SH-SY5Y (cell line): ENCODE measurements around the gene NEO1.

Experiments
- GATA2 ChIP-seq: IDR thresholded peaks from 2 replicates; pipeline ENCODE4 v1.6.1; 2011; ENCODE audit warnings: mild to moderate bottlenecking, low read depth, low read length
- GATA3 ChIP-seq: IDR thresholded peaks from 2 replicates; pipeline ENCODE4 v1.6.1; 2011; ENCODE audit warnings: low read depth, mild to moderate bottlenecking, low read length, moderate library complexity

NEO1 gene

DNA sequence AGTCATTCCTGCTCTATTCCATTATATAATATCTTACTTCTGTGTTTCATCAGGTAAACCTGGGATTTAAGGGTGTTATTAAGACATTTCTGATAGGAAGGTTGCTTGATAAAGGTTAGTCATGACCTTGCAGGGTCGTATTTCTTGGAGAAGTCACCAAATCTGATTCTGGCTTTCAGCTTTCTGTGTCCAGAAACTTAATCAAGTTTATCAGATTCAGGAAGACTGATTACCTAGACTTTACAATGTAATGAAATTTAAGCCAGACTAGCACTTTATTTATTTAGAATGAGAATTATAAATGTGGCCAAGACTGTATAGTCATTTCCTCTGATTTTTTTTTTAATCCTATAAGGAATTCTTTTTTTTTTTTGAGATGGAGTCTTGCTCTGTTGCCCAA lies 81.9 kb downstream of the NEO1 start:
- no peak for TF ChIP-seq GATA3
- no peak for TF ChIP-seq GATA2

DNA sequence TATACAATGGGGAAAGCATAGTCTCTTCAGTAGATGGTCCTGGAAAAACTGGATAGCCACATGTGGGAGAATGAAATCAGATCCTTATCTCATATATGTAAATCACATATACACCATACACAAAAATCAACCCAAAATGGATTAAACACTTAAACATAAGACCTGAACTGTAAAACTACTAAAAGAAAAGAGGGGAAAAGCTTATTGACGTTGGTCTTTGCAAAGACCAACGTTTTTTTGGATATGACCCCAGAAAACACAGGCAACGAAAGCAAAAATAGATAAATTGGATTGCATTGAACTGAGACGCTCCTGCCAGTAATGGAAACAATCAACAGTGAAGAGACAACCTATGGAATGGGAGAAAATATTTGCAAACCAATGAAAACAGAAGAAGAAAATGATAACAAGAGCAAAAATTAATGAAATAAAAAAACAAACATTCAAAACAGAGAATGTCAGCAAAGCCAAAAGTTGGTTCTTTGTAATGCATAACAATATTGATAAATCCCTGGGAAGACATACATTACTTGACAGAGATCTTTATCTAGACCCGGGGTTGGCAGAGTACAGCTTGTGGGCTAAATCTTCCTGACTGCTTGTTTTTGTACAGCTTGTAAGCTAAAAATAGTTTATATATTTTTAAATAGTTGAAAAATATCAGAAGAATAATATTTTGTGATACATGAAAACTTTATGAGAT lies 86.9 kb downstream of the NEO1 start:
- TF ChIP-seq GATA2 = peak; percentile 64
- TF ChIP-seq GATA3 = peak; percentile 81

DNA sequence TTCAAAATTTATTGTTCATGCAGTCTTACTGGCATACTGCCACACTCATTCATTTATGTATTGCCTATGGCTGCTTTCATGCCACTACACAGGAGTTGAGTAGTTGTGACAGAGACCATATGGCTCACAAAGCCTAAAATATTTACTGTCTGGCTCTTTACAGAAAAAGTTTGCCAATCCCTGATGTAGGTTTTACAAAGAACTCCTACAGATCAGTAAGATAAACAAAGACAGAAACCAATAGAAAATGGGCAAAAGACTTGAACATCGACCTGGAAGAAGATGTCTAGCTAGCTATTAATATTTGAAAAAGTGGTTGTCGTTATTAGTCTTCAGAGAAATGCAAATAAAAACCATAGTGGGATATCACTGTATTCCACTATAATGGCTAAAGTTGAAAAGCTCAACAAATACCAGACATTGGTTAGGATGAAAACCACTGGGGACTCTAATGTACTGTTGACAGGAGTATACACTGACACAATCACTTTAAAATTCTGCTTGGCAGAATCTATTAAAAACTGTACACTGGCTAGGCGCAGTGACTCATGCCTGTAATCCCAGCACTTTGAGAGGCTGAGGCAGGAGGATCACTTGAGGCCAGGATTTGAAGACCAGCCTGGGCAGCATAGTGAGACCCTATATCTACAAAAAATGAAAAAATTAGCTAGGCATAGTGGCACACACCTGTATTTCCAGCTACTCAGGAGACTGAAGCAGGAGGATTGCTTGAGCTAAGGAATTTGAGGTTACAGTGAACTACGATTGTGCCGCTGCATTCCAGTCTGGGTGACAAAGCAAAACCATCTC lies 87.7 kb downstream of the NEO1 start:
- TF ChIP-seq GATA3 (peak; percentile 78), GATA2 (peak; percentile 38; the same call in 1 of the 2 replicates)

DNA sequence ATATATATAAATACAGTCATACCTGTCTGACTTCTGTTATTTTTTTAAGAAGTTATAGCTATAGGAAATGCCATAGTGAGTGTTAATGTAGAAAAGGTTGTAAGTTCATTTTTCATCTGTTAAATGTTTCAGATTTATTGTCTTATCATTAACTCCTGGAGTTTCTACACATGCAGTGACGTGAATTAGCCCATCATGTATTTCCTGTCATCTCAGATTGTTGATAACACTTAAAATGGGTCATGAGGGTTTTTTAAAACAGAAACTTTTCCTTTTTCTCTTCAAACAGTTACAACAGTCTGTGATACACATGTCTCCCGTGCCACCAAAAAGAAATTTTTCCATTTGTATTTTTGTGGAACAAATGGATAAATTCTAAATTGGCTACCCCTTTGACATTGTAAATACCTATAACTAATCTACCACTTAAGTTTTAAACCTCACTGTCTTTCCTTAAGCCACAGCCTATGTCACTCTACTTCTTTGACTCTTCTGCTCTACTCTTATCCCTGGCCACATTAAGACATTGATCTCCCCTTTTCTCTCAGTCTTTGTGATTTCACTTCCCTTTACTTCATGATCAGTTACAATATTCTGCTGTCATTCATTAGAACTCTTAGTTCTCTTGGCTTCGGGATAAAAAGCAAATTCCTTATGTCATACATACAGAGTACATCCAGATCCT lies 89.1 kb downstream of the NEO1 start:
- no peak for TF ChIP-seq GATA2
- no peak for TF ChIP-seq GATA3

DNA sequence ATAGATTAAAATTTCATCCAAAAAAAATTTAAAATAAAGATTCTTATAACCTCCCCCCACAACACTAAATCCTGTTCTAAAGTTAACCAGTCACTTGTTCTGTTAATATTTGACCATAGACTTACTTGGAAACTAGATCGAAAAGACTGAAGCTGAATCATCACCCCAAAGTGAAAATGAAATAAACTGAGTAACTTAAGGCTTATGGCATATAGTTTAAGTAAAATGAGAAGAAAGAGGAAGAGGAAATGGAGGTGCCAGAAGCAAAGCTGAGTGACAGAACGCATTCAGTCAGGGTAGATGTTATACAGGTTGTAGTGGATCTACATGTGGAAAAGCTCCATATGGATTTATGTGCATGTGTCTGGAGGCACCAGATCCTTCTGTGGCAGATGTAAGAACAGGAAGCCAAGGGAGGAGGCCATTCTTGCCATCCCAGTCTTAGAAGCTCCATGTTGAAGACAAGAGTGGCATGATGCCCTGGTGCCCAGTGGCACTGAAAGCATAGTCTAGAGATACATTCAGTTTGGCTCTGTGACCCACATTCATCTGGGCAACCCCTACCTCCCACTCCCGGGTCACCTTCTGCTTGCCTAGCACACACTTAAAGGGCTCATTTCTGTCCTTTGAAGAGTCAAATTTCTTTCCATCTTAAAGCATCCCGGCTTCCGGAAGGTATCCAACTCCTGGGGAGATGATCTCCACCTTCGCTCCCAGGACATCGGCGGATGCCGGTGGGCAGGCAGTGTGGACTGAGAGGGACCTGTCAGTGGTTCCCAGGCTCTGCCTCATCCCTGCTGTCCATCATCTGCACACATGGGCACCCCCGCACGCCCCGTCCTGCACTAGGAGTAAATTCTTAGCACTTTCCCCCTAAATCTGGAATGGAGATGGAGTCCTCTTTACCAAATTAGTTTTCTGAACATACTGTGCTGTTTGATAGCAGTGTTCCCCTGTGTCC lies 90.8 kb downstream of the NEO1 start:
- TF ChIP-seq GATA3 (no peak), GATA2 (no peak)

DNA sequence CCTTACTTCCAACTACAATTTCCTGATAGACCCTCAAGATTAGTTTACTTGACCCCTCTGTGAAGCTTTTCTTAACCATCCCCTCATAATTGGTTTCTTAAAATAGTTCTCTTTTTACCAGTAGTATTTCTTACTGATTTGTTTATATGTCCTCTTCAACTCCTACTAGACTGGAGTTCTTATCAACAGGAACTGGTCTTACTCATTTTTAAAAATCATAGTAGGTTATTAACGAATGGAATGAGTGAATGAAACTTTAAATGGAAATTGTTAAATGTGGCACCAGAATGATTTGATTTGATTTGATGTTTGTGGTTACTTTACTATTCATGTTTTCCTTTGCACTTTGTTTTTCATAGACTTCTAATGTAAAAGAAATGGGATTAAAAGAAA lies 91.5 kb downstream of the NEO1 start:
- TF ChIP-seq GATA3 (no peak), GATA2 (no peak)

DNA sequence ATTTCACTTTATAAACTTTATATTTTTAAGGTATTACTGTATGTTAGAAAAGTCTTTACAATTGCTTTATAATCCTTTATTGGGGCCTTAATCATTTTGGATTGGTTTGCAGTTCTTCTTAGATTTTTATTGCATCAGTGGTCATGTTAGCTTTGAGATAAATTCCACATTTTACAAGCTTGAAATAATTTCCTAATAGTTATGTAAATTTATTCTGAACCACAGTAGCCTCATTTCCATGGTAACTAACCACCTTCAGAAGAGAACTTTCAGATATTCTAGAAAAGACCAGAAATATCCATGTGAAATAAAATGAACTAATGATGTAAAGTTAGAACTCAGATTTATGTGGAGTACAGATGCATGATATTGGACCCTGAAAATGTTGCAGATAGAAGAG lies 94.2 kb downstream of the NEO1 start:
- TF ChIP-seq GATA2 (no peak), GATA3 (no peak)

DNA sequence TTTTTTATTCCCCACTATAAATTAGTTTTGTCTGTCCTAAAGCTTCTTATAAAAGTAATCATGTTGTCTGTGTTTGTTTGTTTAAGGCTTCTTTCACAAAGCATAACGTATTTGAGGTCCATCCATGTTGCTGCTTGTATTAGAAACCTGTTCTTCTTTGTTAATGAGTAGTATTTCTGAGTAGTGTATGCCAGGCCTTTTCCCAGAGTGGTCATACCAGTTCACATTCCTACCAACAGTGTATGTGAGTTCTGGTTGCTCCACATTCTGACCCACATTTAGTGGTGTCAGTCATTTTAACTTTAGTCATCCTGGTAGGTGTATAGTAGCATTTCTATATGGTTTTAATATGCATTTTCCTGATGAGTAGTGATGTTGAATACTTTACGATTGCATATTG lies 98.6 kb downstream of the NEO1 start:
- TF ChIP-seq GATA2 = no peak
- no peak for TF ChIP-seq GATA3

DNA sequence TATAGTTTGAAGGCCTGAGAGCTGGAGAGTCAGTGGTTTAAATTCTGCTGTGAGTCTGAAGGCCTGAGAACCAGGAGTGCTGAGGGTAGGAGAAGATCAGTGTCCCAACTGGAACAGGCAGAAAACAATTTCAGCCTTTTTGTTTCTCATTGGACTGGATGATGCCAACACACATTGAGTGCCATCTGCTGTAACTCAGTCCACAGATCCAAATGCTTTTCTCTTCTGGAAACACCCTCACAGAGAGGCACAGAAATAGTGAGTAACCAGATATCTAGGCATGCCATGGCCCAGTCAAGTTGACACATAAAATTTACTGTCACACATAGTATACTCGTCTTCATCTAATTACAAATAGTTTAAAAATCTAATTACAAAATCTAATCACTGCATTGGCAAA lies 100.8 kb downstream of the NEO1 start:
- no peak for TF ChIP-seq GATA3
- TF ChIP-seq GATA2 = no peak

DNA sequence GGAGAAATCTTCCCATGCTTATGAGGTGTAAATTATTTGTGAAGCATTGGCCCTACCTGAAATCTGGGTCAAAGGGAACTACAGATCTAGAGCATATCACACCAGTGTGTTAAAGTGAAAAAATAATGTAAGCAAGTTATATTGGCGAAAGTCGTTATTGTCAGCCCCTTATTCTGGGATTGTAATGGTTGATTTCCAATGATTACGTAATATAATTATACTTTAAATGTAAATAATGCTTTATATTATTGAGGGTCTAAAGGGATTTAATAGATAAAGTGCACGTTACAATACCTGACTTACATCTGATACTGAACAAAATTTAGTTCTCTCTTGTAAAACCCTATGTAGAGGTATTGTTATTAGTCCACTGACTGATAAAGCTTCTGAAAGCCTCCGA lies 101.2 kb downstream of the NEO1 start:
- TF ChIP-seq GATA3 (no peak), GATA2 (no peak)

DNA sequence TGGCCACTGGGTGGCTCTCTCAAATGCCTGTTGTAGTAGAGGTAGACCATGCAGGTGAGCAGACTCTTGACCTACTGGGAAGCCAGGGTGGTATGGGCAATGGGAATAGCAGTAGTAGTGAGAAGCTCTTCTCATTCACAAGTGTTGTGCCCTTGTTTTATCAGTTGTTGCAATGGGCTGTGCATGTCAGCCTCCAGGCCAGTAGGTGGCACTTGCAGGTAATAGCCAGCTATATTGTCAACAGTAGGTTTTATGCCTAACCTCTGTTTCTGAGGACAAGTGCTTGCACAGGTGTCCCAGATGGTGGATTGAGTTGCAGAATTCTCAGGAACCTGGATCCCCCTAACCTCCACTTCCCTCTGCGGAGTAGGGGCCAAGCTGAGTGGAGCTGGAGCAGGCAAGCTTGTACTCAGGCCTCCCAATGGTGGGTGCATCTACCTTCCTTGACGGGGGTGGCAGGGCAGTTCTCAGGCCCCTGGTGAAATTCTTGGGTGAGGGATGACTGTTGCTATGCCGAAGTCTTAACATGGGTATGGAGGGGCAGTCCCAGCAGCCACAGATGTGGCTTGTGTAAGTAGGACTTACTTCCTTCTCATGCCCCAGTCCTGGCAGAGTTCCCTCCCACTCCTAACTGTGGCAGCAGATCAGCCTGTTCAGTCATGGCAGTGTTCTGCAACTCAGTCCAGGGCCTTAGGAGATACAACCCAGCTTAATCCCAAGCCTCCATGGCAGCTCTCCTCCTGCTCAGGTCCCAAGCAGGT lies 104.3 kb downstream of the NEO1 start:
- no peak for TF ChIP-seq GATA3
- TF ChIP-seq GATA2 = no peak

DNA sequence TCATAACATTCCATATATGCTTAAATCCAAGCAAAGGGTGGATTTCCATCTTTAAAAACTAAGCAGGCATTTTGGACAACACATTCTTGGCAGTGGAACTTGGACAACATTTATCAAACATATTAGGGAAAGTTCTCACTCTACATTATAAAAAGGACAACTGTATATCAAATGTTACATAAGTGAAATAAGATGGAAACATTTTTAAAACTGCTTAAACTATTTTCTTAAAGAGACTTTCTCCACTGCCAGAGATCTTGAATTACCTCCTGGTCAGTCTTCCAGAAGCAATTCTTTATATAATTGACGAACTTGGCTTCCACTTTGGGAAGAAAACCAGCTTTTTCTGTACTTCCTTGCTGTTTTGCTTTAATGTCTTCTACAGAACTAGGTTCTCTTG lies 109.3 kb downstream of the NEO1 start:
- TF ChIP-seq GATA3 (no peak), GATA2 (no peak)

DNA sequence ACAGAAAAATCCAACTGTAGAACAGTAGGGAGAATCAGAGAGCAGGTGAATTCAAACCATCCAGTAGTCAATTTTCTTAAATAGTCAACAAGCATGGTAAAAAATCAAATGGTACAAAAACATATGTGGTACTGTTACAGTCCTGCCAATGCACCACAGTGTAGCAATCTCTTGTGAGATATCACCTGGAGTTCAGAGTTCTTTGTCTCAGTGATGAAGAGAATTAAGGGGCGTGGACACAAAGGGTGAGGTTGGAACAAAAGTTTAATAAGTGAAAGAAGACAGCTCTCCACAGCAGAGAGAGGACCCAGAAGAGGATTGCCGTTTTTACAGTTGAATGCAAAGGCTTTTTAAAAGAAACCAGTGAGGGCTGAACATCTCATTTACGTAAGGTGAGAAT lies 113.2 kb downstream of the NEO1 start:
- no peak for TF ChIP-seq GATA2
- no peak for TF ChIP-seq GATA3

DNA sequence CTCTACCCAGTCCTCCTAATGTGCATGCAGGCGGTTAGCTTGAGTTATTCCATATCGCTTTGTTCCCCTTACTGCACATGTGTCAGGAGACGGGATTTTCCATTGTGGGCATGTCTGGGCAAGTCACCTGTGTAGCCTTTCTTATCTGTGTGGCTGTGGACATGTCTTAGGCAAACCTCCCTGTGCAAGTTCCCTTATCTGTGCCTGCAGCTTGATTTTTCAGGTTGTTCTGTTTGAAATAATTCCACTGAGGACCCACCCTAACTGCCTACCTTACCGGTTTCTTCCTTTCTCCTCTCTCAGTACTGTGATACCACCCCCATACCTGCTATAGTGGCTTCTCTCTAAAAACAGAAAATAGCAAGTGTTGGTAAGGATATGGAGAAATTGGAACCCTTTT lies 113.6 kb downstream of the NEO1 start:
- TF ChIP-seq GATA2 = no peak
